H1 (cell line): ENCODE data around the gene PDCD5. TPM values are rescaled to one million over a fixed set of nuclear protein-coding genes. Genes with fewer than 3 reads are reported as not detected.

Experiments used
- CTCF ChIA-PET: fragments of 300-600 bp; sonication (Branson Sonifier 250); formaldehyde crosslinking; loops from one replicate; lab custom pipeline; 2021; ENCODE audit not compliant: partially characterized antibody; lab: Charles Lee
- POLR2A ChIA-PET: fragments of 300-600 bp; sonication (Branson Sonifier 250); formaldehyde crosslinking; loops from one replicate; lab custom pipeline; 2021; ENCODE audit warnings: inconsistent platforms; ENCODE audit not compliant: partially characterized antibody; lab: Charles Lee
- DNase-seq, 2 experiments: peaks; one replicate each; pipeline versions ENCODE4 v3.0.0 to v3.0.0-alpha.2; 2010 to 2022; ENCODE audit warnings: low spot score in 2 of 2, low read depth in 1 of 2, mixed read lengths in 1 of 2
- FAIRE-seq: peaks from 2 replicates; lab custom pipeline; 2011; peaks lifted over from hg19 to GRCh38; lab: Jason Lieb, UNC
- H2AFZ ChIP-seq: 2 replicates; pipeline ENCODE4 v1.8.1; 2012; ENCODE audit warnings: low read length, inconsistent platforms
- H2AK5ac ChIP-seq: 2 replicates; pipeline ENCODE4 v1.6.1; 2013; ENCODE audit warnings: low read depth, low read length
- H2BK120ac ChIP-seq: replicated peaks from 2 replicates; pipeline ENCODE3; 2013; ENCODE audit warnings: low read depth, low read length, inconsistent platforms
- H2BK12ac ChIP-seq: 2 replicates; pipeline ENCODE4 v1.6.1; 2013; ENCODE audit warnings: low read depth, low read length
- H2BK15ac ChIP-seq: 2 replicates; pipeline ENCODE4 v1.6.1; 2013; ENCODE audit warnings: low read length
- H2BK20ac ChIP-seq: 2 replicates; pipeline ENCODE4 v1.6.1; 2013; ENCODE audit warnings: low read length
- H2BK5ac ChIP-seq: 2 replicates; pipeline ENCODE4 v1.6.1; 2013; ENCODE audit warnings: low read depth, low read length
- H3K14ac ChIP-seq: 2 replicates; pipeline ENCODE4 v1.6.1; 2013; ENCODE audit warnings: inconsistent platforms; ENCODE audit not compliant: insufficient read length
- H3K18ac ChIP-seq: 2 replicates; pipeline ENCODE4 v1.6.1; 2013; ENCODE audit warnings: low read length; ENCODE audit errors: extremely low read depth
- H3K23ac ChIP-seq: 2 replicates; pipeline ENCODE4 v1.6.1; 2013; ENCODE audit warnings: inconsistent platforms; ENCODE audit not compliant: insufficient read length
- H3K23me2 ChIP-seq: 2 replicates; pipeline ENCODE4 v1.6.1; 2013; ENCODE audit warnings: low read depth, low read length
- H3K27ac ChIP-seq: 2 replicates; pipeline ENCODE4 v1.6.1; 2011; ENCODE audit warnings: low read depth, low read length, inconsistent platforms
- H3K27me3 ChIP-seq, 4 experiments: replicated peaks in 1 of 4; 1 replicate in 1 of 4; 2 replicates in 3 of 4; pipeline versions ENCODE4 v1.6.1 to v1.8.1; 2011 to 2013; ENCODE audit warnings: low read length in 3 of 4, mild to moderate bottlenecking in 3 of 4, inconsistent platforms in 2 of 4, mixed read lengths in 2 of 4, moderate library complexity in 1 of 4; ENCODE audit not compliant: control insufficient read depth in 3 of 4, insufficient read depth in 3 of 4; ENCODE audit errors: extremely low read depth in 1 of 4
- H3K36me3 ChIP-seq, 4 experiments: 2 replicates each; pipeline versions ENCODE4 v1.6.1 to v1.8.1; 2011 to 2013; ENCODE audit warnings: mild to moderate bottlenecking in 4 of 4, low read length in 3 of 4, moderate library complexity in 2 of 4, control low read depth in 1 of 4, inconsistent platforms in 1 of 4; ENCODE audit not compliant: insufficient read depth in 4 of 4, control insufficient read depth in 2 of 4
- H3K4ac ChIP-seq: replicated peaks from 2 replicates; pipeline ENCODE3; 2013; ENCODE audit warnings: low read length, low read depth, mixed read lengths, inconsistent platforms; ENCODE audit not compliant: insufficient read length
- H3K4me1 ChIP-seq, 4 experiments: replicated peaks in 1 of 4; 1 replicate in 1 of 4; 2 replicates in 3 of 4; pipeline versions ENCODE4 v1.6.1 to v1.8.1; 2011 to 2013; ENCODE audit warnings: low read length in 3 of 4, inconsistent platforms in 2 of 4, mixed read lengths in 1 of 4; ENCODE audit not compliant: insufficient read depth in 4 of 4, control insufficient read depth in 3 of 4
- H3K4me2 ChIP-seq, 2 experiments: 2 replicates each; pipeline versions ENCODE4 v1.6.1 to v1.8.1; 2011 to 2013; ENCODE audit warnings: low read depth in 2 of 2, low read length in 2 of 2, control low read depth in 1 of 2, inconsistent platforms in 1 of 2, mild to moderate bottlenecking in 1 of 2; ENCODE audit not compliant: insufficient read depth in 1 of 2
- H3K4me3 ChIP-seq, 4 experiments: fragments of 200-600, 300-600 bp in 1 of 4; sonication (generic), shearing (Covaris generic), sonication (Bioruptor Twin) in 1 of 4; 2 replicates each; pipeline versions ENCODE4 v1.5.1 to v1.8.1; 2011 to 2016; ENCODE audit warnings: low read length in 4 of 4, low read depth in 3 of 4, control low read depth in 2 of 4, inconsistent platforms in 2 of 4, mild to moderate bottlenecking in 2 of 4, mixed read lengths in 1 of 4, moderate library complexity in 1 of 4; ENCODE audit not compliant: insufficient read depth in 2 of 4; ENCODE audit errors: extremely low read depth in 1 of 4
- H3K56ac ChIP-seq: replicated peaks from 2 replicates; pipeline ENCODE3; 2013; ENCODE audit warnings: low read depth, mild to moderate bottlenecking, mixed read lengths, low read length, inconsistent platforms; ENCODE audit not compliant: insufficient read length
- H3K79me1 ChIP-seq: 2 replicates; pipeline ENCODE4 v1.6.1; 2013; ENCODE audit warnings: low read depth, low read length, control low read depth
- H3K79me2 ChIP-seq, 2 experiments: 2 replicates each; pipeline versions ENCODE4 v1.6.1 to v1.8.1; 2012 to 2013; ENCODE audit warnings: low read length in 2 of 2, mild to moderate bottlenecking in 2 of 2, inconsistent platforms in 1 of 2; ENCODE audit not compliant: insufficient read depth in 2 of 2, control insufficient read depth in 1 of 2
- H3K9ac ChIP-seq, 4 experiments: replicated peaks in 1 of 4; 1 replicate in 1 of 4; 2 replicates in 3 of 4; pipeline versions ENCODE4 v1.6.1 to v1.8.1; 2011 to 2013; ENCODE audit warnings: low read depth in 3 of 4, low read length in 3 of 4, control low read depth in 2 of 4, mild to moderate bottlenecking in 2 of 4, moderate library complexity in 2 of 4, inconsistent platforms in 1 of 4; ENCODE audit errors: extremely low read depth in 1 of 4
- H3K9me3 ChIP-seq, 2 experiments: 2 replicates each; pipeline versions ENCODE4 v1.6.1 to v1.8.1; 2012 to 2013; ENCODE audit warnings: mild to moderate bottlenecking in 2 of 2, moderate library complexity in 2 of 2, control low read depth in 1 of 2, inconsistent platforms in 1 of 2, low read depth in 1 of 2, low read length in 1 of 2, mixed read lengths in 1 of 2; ENCODE audit not compliant: insufficient read depth in 2 of 2
- H4K20me1 ChIP-seq, 2 experiments: replicated peaks in 1 of 2; 2 replicates each; pipeline versions ENCODE3 to v1.8.1; 2011 to 2013; ENCODE audit warnings: inconsistent platforms in 2 of 2, low read length in 2 of 2, mild to moderate bottlenecking in 1 of 2; ENCODE audit not compliant: insufficient read depth in 2 of 2, control insufficient read depth in 1 of 2
- H4K5ac ChIP-seq: 2 replicates; pipeline ENCODE4 v1.6.1; 2013; ENCODE audit warnings: low read length, low read depth, mixed read lengths, inconsistent platforms; ENCODE audit not compliant: insufficient read length
- H4K8ac ChIP-seq: 2 replicates; pipeline ENCODE4 v1.8.0; 2013; ENCODE audit warnings: mild to moderate bottlenecking, moderate library complexity, low read length, inconsistent platforms; ENCODE audit not compliant: insufficient read depth; ENCODE audit errors: extremely low read depth
- H4K91ac ChIP-seq: replicated peaks from 2 replicates; pipeline ENCODE3; 2013; ENCODE audit warnings: low read length, mixed read lengths, inconsistent platforms; ENCODE audit not compliant: insufficient read length
- KDM1A ChIP-seq: fragments of 200-600, 300-600 bp; sonication (generic); IDR thresholded peaks from 2 replicates; pipeline ENCODE4 v1.7.1; 2016; ENCODE audit warnings: mild to moderate bottlenecking, low read length, borderline replicate concordance
- WGBS, 2 experiments: shearing (Covaris generic) in 1 of 2; methylation state at CpG; one replicate each; pipeline versions ENCODE4 v1.1.6 to v1.1.7; 2013 to 2015; ENCODE audit warnings: low lambda C conversion rate in 2 of 2, mixed read lengths in 2 of 2, inconsistent platforms in 1 of 2, low coverage in 1 of 2, missing lambda C conversion rate in 1 of 2; ENCODE audit not compliant: insufficient replicate concordance in 2 of 2, insufficient coverage in 1 of 2, insufficient read length in 1 of 2; ENCODE audit errors: extremely low coverage in 1 of 2, missing lambda C conversion rate in 1 of 2; 5-methylcytosine and 5-hydroxymethylcytosine counted together
- polyA plus RNA-seq, 7 experiments: library from polyadenylated mRNA; depleted of rRNA in 3 of 7; stranded (reverse) in 5 of 7; unstranded in 2 of 7; fragments of >200 nt in 5 of 7; fragments of 200-250 nt in 2 of 7; gene quantifications; 1 replicate in 5 of 7; 2 replicates in 1 of 7; 4 replicates in 1 of 7; pipeline versions ENCODE4 v1.2.1 to v1.2.3, GENCODE V29; 2011 to 2013; ENCODE audit warnings: missing spikeins in 2 of 7, mixed read lengths in 2 of 7
- total RNA-seq: library from RNA; stranded (reverse); fragmentation: NEBNext Ultra II Directional; extraction: Animal tissue kit (Norgen Biotek cat#: 25700); gene quantifications from 2 replicates; pipeline ENCODE4 v1.2.1, GENCODE V29; 2021

PDCD5 gene
- total and polyA plus RNA-seq, 2 of the 8 experiments (the other 6 are each of a cell fraction or from before 2014, with no cell fraction given) = 43.2 to 98.8 TPM

DNA sequence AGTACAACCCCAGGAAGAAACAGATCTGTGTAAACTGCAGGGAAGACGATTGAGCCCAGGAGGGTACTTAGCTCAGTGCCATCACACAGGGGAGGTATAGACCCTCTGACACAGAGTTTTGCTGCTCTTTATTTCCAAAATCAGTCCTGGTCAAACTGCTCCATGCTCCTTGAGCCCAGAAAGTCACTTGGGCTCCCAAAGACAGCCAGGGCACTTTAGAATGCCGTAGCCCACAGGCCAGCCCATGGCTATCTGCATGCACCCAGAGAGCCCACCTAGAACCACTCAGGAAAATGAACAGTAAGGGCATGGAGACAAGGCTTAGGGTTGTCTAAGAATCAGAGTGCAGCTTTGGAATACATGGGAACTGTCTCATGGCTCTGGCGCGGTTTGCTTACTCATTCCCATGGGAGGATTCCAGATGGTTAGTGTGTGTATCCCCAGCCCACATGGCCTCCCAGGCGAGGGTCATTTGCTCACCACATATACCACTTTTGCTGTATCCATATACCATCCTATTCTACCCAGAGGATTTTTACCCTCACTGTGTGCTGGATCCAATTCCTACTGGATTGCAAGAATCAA lies 14.7 kb upstream of the PDCD5 start:
- Histone ChIP-seq H4K20me1 (no peaks in the 10 kb centered on the region), H3K4ac (no peak overlapping the region), H3K27ac (no peak overlapping the region), H2BK120ac (no peak overlapping the region), H3K79me2 (no peaks in the 10 kb centered on the region), H3K4me2 (no peak overlapping the region), H3K27me3 (peaks cover 0 to 2% (median 0%) of the 10 kb centered on the region in 4 experiments; a peak in 1 of 7 replicates), H2AFZ (no peak overlapping the region), H3K18ac (no peak overlapping the region), H3K36me3 (no peaks in the 10 kb centered on the region), H2BK12ac (no peak overlapping the region), H2AK5ac (no peak overlapping the region), H3K23me2 (no peaks in the 10 kb centered on the region), H3K23ac (no peak overlapping the region), H3K4me3 (no peak overlapping the region), H3K56ac (no peak overlapping the region), H3K14ac (no peak overlapping the region), H4K5ac (no peak overlapping the region), H3K4me1 (no peaks in the 10 kb centered on the region), H2BK20ac (no peak overlapping the region), H2BK5ac (no peak overlapping the region), H3K9me3 (no peaks in the 10 kb centered on the region), H3K79me1 (no peaks in the 10 kb centered on the region), H4K91ac (no peak overlapping the region), H3K9ac (no peak overlapping the region), H2BK15ac (no peak overlapping the region), H4K8ac (no peak overlapping the region)
- WGBS, 2 experiments = 89% methylated on average over 5 of the region's 5 CpGs; no CpG with 5 or more reads in 1 of the 2 experiments
- no peak for FAIRE-seq
- POLR2A ChIA-PET = no interaction called here
- CTCF ChIA-PET = interaction anchor here (0.6 kb wide), 1 partner anchor 393 kb away, joined by 3 read pairs; no protein-coding TSS in a partner anchor
- DNase-seq = no peak
- no peak for TF ChIP-seq KDM1A
